CD4-positive, alpha-beta T cell treated with Interleukin-17A for 1 hour (primary cell): Measurements from ENCODE around the gene SPTB.

Experiments
- DNase-seq: peaks from one replicate; pipeline ENCODE4 v3.0.0-alpha.2; 2020

The SPTB gene

GRCh38 chr14:64880221-64881121 is 764 bp upstream of the SPTB start:
- peak; percentile 54 for DNase-seq

DNA sequence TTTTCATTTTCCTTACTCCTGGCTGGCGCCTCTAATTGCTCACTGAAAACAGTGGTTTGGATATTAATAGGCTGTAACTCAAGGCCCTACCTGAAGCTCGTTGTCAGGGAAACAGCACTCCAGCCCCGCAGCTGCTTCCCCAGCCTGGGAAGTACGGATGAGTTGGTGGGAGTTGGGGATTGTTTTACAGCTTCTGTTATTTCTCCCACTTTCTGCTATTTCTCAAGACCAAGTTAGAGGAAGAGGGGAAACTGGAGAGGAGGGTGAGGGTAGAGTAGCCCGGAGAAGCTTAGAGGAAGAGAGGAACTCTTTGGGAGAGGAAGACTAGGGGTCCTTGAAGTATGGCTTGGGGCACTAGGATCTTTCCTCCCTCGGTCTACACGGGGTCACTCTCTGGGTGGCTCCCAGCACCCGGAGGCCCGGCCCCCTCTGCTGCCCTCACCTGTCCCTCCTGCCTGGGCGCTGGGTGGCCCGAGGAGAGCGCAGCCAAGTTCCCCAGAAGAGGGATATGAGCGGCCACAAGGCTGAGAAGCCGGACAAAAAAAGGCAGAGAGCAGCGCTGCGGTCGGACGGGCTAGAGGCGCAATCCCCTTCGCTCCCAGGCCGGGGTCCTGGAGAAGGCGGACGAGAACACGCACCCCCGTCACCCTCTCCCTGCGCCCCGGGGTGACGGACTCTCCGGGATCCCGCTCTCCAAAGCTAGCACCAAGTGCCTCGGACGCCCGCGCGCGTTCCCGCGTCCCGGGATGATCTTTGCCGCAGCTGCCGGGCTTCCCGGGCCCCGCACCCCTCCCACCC is 671 bp downstream of the SPTB start:
- DNase-seq: no peak

- DNase-seq: no peak
Measured at GRCh38 chr14:64877846-64878245, 1.9 kb downstream of the SPTB start.

GRCh38 chr14:64875350-64875749 is 4.4 kb downstream of the SPTB start:
- DNase-seq: no peak

DNA sequence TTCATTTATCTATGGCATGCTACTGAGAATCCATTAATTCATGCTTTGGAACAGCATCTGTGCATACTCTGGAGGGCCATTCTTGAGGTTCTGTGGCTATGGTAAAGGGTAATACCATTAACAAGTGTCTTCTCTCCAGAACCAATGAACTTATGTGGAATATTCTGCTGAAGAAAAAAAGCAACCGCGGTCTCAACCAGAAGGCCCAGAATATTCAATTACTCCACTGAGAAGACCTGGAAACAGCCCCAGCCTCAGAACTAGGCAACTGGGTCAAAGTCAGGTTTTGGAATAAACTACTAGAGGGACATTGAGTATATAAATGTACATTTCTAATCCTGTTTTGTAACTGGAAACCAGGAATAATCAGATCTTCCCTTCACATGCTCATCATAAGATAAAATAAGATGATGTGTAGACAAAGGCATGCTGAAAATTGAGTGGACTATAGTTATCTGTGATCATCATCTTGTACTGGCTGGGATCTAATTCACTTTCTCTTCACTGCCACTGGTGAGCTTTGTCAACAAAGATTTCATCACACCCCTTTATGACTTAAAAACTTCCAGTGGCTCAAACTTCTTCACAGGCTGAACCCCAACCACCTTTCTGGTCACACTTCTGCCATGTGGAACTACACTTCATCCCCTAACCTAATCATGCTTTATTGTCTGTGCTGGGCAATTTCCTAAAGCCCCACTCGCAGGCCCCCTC is 6.0 kb downstream of the SPTB start:
- DNase-seq: no peak

DNA sequence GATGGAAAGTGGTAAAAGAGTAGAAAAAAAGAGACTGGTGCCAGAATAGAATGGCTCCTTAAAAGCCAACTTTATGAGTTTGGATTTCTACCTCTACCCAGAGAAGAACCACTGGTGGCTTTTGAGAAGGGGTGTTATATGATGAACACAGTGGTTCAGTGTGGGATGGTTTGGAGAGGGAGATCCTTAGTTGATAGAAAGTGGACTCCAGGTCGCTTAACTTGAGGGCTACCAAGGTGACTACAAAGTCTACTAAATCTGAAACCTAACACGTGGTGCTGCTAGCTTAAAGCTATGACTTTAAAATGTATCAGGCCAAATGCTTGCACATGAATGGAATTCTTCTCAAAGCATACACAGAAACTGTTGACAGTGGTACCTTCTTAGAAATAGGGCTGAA is 8.4 kb downstream of the SPTB start:
- no peak for DNase-seq

- no peak for DNase-seq
Measured at GRCh38 chr14:64870160-64870559, 9.5 kb downstream of the SPTB start.

DNA sequence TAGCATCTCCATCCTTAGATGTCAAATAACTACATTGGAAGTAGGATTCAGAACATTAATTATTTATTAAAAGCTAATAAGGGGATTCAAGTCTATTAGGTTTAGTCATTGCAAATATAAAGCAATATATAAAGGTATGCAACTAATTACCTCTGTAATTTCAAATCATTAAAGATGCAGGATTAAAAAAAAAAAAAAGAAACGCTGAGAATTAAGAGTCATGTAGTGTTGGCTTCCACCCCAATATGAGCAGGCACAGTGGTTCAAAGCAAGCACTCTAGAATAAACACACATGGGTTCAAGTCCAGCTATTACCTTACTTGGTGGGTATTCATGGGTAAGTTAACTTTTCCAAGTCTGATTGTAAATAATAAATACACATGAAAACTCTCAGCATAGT is 10.9 kb downstream of the SPTB start:
- DNase-seq: no peak

DNA sequence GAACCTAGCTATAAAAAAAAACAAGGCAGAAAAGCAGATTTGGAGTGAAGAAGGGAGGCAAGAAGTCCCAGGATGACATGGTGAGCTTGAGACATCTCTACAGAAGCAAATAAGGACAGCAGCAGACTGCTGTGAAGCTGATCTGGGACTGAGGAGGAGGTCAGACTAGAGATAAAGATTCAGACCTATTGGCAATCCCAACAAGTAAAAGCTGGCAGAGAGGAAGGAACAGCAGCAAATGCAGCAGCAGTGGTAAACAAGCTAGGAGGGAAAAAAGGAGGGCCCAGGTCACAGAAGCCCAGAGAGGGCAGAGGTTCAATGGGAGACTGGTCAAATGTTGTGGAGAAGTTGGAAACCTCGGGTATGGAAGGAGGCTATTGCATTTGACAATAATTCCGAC is 11.3 kb downstream of the SPTB start:
- DNase-seq: no peak

DNA sequence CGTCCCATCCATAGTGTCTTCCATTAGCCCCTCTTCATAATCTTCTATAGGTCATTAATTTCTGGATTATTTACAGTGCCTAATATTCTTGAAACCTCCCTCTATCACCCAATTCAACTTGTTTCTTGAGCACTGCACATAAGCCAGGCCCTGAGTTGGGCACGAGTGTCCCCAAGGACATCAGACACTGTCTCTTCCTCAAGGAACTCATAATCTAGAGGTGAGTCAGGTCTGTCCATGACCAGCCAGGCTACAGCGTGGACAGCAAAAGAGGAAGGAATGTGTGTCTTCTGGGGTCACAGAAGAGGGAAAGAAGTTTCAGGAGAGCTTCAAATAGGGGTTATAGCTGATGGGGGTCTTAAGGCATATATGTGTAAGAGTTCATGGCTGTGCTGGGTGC is 12.5 kb downstream of the SPTB start:
- DNase-seq: no peak

GRCh38 chr14:64865992-64866391 is 13.7 kb downstream of the SPTB start:
- no peak for DNase-seq

DNA sequence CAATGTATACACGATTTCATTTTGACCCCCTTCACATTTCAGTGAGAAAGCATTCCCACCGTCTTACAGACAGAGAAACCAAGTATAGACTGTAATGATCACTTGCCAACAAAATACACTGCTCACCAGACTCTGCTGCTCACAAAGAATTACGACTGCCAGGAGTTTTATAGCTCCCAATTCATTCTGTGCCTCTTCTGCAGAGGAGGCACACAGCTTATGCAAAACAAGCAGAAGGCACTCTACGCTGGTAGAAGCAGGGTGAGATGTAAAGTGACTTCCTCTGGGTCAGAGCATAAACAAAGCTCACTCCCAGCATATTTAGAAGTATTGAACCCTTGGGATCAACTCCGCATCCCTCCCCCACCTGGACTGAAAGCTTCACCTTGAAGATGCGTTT is 14.6 kb downstream of the SPTB start:
- no peak for DNase-seq

DNA sequence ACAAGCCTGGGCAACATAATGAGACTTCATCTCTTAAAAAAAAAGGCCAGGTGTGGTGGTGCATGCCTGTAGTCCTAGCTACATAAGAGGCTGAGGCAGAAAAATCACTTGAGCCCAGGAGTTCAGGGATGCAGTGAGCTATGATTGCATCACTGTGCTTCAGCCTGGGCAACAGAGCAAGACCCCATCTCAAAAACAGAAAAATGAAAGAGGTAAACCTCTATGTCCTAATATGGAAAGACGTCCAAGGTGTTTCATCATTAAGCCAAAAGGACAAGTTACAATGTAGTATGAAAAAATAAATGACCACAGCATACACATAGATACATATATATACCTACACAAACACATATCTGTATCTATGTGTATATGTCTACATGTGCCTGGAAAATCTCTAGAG is 15.4 kb downstream of the SPTB start:
- DNase-seq: no peak

GRCh38 chr14:64861916-64862315 is 17.8 kb downstream of the SPTB start:
- no peak for DNase-seq

DNA sequence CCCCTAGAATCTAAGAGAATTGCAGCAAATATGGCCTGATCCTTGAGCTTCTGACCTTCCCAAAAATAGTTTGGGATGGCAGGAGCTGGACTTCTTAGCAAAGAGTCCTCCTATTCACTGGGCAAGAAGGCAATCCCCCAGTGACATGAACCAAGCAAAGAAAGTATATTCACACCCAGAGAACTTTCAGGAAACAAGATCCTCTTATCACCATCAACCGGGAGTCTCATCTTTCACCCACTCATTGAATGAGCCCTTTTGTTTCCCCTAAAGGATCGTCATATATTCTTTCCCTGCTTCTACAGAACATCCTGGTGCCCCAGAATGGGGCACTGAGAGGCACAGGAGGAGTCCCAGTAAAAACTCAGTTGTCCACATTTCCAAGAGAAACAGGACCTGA is 19.7 kb downstream of the SPTB start:
- DNase-seq: no peak

- DNase-seq: no peak
Measured at GRCh38 chr14:64857979-64858744, 21.5 kb downstream of the SPTB start.

DNA sequence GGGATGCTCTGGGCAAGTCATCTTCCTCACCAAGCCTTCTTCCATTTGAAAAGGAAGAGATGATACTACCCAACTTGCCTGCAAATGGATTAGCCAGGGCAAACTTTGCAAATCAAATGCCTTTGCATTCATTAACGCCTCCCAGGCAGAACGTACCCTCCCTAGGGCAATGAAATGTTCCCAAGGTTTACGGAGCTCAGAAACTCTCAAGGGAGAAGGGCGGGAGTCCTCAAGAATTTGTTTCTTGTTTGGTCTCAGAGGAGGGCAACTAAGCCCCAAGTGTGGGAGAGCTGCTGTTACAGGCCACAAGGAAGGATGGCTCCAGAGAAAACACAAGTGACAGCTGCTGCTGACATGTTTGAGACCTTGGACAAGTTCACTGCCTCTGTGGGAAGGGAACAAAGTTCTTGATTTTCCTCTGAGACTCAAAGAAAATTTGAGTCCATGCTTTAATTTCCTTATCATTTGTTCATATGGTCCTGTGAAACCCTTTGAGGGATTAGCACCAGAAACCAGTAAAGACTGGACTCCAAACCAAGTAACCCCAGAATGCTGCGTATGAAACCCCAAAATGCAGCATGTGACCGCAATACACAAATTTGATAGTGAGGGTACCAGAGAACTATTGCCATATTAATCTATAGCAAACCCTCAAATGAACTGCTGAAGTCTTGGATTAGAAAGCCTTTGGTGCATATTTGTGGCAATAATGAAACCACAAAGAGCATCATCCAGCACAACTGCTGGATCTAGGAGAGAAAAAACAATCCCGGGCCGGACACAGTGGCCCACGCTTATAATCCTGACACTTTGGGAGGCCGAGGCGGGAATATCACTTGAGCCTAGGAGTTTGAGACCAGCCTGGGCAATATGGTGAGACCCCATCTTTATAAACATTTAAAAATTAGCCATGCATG is 22.9 kb downstream of the SPTB start:
- no peak for DNase-seq

DNA sequence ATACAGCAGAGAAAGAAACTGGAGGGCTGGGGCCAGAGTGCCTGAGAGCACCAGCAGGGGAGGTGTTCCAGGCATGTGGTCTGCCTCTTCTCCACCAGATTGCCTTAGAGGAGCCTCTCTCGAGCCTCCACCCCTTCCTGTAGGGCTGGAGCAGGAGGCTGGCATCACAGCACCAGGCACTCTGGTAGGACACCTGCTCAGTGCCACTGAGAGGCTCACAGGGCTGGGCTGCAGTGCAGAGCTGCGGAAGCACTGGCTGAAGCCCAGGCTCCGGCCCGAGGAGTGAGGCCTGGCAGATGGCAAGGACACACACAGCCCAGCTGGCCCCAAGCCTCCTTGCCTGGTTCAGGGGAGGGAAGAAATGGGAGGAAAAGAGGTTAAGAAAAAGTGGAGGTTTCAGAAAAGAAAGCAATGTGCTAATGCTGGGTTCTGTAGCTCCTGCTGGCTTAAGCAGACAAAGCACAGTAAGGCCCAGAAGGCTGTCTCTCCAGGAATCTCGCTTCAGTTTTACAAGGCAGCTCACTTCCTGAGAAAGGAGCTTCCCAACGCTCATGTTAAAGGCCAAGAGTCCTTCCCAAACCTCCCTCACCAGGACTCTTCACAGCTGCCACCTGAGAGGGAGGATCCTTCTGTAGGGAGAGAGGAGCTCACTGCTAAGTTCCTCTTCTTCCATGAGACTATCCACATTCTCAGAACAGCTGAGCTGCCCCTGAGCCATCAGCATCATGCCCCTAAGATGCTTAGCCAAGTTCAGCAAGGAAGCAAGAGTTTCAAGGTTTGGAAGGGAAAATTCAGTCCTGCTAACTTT is 23.8 kb downstream of the SPTB start:
- DNase-seq: no peak

DNA sequence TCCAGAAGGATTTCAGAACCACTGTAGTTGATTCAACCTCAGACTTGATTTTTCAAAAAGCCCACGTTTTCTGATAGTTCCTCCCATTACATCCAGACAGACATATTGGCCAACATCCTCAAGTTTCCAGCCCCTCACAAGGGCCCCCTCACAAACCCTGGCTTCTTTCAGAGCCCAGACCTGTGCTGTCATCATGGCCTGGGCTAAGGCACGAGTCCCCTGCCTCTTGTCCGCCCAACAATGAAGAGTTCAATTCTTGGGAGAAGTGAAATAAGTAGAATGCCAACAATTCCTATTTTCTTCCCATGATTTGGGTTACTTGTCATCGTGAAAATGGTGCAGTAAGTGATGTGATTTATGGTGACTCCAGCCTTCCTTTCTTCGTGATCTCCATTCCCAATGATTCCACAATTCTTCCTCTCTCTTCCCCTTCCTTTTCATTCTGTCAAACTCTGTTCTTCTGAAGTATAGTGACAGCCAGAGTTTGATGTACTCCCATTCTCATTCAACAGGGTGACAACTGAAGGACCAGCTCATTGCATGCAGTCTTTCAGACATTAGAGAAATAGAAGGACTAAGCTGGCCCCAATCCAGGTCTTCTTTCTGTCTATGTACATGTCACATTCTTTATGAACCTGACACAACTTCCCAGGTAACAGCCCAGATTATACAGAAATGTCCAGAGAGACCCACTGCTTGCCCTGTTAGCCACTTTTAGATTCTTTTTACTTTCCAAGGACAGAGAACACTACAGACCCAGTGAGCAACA is 29.2 kb downstream of the SPTB start:
- no peak for DNase-seq

DNA sequence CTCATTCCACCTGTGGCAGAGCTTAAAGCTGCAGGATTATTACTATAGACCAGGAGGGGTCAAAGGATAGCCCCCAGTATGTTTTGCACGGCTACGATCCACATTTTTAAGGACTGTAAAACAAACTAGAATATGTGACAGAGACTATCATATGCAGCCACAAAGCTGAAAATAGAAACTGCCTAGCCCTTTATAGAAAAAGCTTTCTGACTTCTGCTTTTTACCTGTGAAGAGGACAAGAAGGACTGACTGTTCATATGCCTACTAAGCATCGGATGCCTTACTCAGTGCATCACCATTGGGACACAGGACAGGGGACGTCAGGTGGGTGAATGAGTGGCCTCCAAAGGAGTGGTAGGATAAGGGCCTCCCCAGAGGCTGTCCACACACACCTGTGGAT is 29.8 kb downstream of the SPTB start:
- no peak for DNase-seq
